NCI-H2171 (cell line): ENCODE measurements around the gene SH2D3C.

Experiments used
- DNase-seq: peaks from one replicate; lab custom pipeline; 2025; lab: John Stamatoyannopoulos, UW

SH2D3C gene

GRCh38 chr9:127694890-127695720, 83.4 kb downstream of the SH2D3C start:
- DNase-seq: no peak

DNA sequence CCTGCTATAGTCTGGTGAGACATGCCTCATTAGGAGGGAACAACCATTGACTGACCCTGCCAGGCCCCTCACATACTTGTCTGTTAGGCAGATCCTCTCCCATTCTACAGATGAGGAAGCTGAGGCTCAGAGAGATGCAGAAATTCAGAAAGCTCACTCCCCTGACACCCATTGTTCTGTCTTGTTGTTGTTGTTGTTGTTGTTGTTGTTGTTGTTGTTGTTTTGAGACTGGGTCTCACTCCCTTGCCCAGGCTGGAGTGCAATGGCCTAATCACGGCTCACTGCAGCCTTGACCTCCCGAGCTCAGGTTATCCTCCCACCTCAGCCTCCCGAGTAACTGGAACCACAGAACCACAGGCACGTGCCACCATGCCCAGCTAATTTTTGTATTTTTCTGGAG, 84.8 kb downstream of the SH2D3C start:
- DNase-seq: no peak

DNA sequence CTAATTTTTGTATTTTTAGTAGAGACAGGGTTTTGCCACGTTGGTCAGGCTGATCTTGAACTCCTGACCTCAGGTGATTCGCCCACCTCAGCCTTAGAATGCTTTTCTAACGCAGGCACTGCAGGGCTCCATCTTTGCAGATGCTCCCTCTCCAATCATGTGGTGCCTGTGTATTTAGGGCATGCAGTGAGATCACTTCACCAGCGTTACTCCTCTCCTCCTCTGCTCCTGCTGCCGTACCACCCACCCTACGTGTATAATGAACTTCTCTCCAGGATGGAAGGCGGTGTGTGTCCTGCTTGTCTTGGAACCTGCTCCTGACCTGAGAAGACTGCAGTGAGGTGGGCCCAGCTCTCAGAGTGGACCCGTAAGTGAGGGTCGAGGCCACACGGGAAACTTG, 85.3 kb downstream of the SH2D3C start:
- DNase-seq: no peak

DNA sequence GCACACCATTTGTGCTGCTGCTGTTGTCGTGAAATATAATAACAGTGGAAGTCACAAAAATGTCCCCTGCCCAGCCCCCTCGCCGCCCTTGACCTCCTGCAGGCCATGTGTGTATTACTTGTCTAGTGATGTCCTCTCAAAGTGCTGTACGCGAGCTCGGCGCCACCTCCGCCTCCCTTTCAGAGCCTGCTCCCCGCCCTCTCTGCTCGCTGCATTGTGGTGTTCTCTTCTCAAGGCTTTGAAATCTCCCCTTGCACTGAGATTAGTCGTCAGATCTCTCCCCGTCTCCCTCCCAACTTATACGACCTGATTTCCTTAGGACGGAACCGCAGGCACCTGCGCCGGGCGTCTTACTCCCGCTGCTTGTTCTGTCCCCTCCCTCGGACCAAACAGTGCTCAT, 86.4 kb downstream of the SH2D3C start:
- no peak for DNase-seq

DNA sequence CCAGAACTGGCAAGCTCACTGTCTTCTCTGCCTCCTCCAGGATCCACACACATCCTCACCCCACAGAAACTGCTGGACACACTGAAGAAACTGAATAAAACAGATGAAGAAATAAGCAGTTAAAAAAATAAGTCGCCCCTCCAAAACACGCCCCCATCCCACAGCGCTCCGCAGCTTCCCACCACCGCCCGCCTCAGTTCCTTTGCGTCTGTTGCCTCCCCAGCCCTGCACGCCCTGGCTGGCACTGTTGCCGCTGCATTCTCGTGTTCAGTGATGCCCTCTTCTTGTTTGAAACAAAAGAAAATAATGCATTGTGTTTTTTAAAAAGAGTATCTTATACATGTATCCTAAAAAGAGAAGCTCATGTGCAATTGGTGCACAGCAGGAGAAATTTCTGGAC, 87.7 kb downstream of the SH2D3C start:
- no peak for DNase-seq

- DNase-seq: no peak
These were observed 89.0 kb downstream of the SH2D3C start for GRCh38 chr9:127689329-127690000.
